Measurements from ENCODE around the gene LRP2.

LRP2 gene

GRCh38 chr2:169094676-169095075 is 267.7 kb downstream of the LRP2 start:
- H3K27ac ChIP-seq = no peak overlapping the region
- TF ChIP-seq ZFX (IDR thresholded peaks at IDR 0.05; ENCODE audit: borderline replicate concordance) = no peak
- TF ChIP-seq, protein P1, sequence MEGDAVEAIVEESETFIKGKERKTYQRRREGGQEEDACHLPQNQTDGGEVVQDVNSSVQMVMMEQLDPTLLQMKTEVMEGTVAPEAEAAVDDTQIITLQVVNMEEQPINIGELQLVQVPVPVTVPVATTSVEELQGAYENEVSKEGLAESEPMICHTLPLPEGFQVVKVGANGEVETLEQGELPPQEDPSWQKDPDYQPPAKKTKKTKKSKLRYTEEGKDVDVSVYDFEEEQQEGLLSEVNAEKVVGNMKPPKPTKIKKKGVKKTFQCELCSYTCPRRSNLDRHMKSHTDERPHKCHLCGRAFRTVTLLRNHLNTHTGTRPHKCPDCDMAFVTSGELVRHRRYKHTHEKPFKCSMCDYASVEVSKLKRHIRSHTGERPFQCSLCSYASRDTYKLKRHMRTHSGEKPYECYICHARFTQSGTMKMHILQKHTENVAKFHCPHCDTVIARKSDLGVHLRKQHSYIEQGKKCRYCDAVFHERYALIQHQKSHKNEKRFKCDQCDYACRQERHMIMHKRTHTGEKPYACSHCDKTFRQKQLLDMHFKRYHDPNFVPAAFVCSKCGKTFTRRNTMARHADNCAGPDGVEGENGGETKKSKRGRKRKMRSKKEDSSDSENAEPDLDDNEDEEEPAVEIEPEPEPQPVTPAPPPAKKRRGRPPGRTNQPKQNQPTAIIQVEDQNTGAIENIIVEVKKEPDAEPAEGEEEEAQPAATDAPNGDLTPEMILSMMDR (IDR thresholded peaks at IDR 0.05) = no peak

GRCh38 chr2:169093535-169093934 is 268.8 kb downstream of the LRP2 start:
- TF ChIP-seq, protein P1 (IDR thresholded peaks at IDR 0.05) = no peak
- no peak for TF ChIP-seq ZFX (IDR thresholded peaks at IDR 0.05; ENCODE audit: borderline replicate concordance)
- H3K27ac ChIP-seq = no peak overlapping the region

- H3K27ac ChIP-seq = no peak overlapping the region
These were observed 270.4 kb downstream of the LRP2 start for GRCh38 chr2:169091761-169092519.

DNA sequence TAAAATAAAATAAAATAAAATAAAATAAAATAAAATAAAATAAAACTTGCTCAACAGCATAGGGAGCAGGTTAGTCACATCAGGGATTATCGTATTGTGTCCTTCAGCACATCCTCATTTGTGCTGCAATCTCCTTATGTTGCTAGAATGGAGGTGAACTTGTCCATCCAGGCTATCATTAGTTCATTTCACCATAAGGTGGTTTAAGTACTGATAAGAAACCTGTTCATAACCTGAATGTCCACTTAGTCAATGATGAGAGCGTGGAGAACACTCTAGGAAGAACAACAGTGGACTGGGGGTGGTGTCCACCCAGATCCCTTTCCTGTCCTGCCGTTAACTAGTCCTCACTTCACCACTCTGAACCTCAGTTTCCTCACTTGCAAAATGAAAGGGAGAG is 271.1 kb downstream of the LRP2 start:
- no peak overlapping the region for H3K27ac ChIP-seq
- TF ChIP-seq ZFX (IDR thresholded peaks at IDR 0.05; ENCODE audit: borderline replicate concordance) = no peak
- TF ChIP-seq, protein P1 (IDR thresholded peaks at IDR 0.05) = no peak

More at GRCh38 chr2:169091761-169092519, 270.4 kb downstream of the LRP2 start:
- TF ChIP-seq ZFX (IDR thresholded peaks at IDR 0.05; ENCODE audit: borderline replicate concordance) = no peak
- TF ChIP-seq, protein P1 (IDR thresholded peaks at IDR 0.05) = no peak

DNA sequence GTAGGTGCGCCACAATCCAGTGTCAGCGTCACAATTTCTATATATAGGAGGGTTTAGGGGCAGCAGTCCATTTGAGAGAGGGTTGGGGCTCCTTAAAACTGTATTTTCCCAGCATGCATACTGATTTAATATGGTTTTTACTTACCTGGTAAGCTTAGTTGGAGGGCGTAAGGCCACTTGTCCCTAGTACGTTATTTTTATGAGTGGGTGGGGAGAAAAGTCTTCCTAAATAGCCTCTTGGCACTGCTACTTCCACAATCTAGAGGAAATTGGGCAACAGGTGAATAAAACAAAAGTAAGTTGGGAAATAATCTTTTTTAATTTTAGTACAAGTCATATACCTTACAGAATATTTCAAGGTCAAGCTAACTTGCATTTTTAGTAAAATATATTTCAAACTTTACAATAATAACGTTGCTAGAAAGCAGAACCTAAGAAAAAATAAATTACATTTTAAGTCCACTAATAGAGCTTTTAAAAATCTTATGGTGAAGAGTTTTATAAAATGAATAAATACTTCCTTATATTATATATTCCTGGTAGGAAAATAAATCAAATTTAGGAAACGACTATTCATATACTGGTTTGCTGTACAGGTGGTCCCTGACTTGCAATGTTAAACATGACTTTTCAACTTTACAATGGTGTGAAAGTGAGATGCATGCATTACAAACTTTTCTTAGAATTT is 272.1 kb downstream of the LRP2 start:
- H3K27ac ChIP-seq = no peak overlapping the region
- TF ChIP-seq ZFX (IDR thresholded peaks at IDR 0.05; ENCODE audit: borderline replicate concordance) = no peak
- TF ChIP-seq, protein P1 (IDR thresholded peaks at IDR 0.05) = no peak

- TF ChIP-seq, protein P1 (IDR thresholded peaks at IDR 0.05) = no peak
- no peak for TF ChIP-seq ZFX (IDR thresholded peaks at IDR 0.05; ENCODE audit: borderline replicate concordance)
- H3K27ac ChIP-seq = no peak overlapping the region
These were observed 273.2 kb downstream of the LRP2 start for GRCh38 chr2:169089182-169089581.

Data from 22Rv1 (cell line).